NCI-H2107 treated with DMSO at 0.1 percent for 48 hours (cell line): Measurements from ENCODE around the gene SLC9A9.
A peak's percentile ranks its signal among the peaks of the same experiment; 100 is the strongest.

Experiments
- DNase-seq: peaks from one replicate; lab custom pipeline; 2025; ENCODE audit not compliant: unreplicated experiment; lab: John Stamatoyannopoulos, UW

The SLC9A9 gene

DNA sequence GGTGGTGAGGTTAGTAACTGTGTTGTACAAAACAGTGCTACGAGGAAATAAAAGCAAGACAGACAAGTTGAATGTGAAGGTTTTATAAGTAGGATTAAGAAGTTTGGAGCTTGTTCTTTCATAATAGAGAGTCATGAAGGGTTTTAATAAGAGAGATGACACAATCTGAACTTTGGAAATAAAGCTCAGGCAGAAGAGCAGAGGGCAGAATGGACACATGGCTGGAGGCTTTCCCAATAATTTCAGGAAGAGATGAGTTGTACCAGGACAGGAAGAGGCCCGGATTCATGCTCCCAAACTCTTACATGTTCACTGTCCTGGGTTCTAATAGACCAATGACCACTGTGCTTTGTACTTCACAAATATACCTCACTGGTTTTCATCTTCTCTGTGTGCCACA is 194.8 kb downstream of the SLC9A9 start:
- DNase-seq: no peak

DNA sequence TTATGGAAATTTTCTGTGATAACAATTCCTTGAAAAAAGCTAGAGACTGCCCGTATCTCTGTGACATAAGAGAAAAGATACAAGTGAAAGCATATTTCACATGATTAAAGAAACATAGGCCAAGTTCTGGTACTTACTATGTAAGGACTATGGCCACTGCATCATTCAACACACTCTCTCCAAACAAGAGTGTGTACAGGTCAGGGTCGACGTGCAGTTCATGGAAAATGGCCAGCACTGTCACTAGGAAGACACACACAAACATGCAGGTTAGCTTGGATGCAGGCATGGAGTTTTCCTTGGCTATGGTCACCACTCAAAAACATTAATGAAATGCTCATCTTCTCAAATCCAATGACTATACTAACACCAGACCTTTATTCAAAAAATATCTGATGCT is 196.2 kb downstream of the SLC9A9 start:
- no peak for DNase-seq

DNA sequence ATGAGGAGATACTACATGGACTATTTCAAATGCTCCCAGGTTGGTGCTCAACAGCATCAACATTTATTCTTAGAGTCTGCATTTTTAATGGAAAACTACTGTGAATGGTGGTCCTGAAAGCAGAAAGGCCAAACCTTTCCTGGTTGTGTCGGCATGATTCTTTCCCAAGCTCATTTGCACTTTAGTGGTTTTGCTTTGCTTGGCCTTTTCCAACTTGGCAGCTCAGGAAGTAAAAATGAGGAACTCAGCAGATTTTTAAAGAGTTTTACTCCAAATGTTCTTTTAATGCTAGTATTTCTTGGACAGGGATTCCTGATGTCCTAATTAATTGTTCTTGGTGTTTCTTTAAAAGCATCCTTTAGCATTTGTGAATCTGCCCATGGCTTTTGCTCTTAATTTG is 197.4 kb downstream of the SLC9A9 start:
- DNase-seq: no peak

DNA sequence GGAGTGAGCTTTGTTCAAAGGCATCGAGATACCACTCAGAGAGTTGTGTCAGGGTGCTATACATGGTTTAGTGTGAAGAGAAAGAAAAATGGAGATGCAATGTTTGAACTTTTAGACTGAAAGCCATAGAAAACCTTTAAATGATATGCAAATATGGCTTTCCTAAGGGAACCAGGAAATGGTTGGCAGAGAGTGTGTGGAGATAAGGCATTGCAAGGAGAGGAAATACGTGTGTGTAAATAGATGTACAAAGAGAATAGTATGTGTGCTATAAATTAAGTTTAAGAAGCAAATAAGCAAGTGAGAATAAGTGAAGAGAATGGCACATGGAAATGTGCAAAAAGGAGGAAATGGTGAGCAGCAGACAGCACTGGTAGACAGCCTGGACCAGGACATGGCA is 198.1 kb downstream of the SLC9A9 start:
- DNase-seq: no peak

DNA sequence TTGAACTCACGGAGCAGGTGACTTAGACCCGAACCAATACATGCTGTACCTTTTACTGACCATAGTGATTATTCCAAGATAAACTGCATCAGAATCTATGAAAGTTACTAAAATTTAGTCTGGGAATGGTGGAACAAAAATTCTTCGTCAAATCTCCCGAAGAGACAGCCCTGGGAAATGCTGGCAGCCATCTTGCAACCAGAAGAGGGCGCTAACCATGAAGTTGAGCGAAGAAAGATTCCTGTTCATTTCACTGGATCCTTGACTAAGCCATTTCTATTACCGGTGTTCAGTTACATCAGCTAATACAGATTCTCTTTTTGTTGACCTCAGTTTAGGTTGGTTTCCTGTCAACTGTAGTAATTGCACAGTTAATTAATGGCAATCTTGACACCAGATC is 199.6 kb downstream of the SLC9A9 start:
- no peak for DNase-seq

DNA sequence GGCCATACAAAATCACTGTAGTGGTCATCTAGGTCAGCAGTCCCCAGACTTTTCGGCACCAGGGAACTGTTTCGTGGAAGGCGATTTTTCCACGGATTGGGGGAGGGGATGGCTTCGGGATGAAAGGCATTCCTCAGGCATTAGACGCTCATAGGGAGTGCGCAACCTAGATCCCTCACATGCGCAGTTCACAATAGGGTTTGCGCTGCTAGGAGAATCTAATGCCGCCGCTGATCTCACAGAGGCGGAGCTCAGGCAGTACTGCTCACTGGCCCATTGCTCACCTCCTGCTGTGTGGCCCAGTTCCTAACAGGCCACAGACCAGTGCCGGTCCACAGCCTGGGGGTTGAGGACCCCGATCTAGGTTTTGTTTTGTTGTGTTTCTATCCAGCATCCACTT is 200.1 kb downstream of the SLC9A9 start:
- DNase-seq: no peak

DNA sequence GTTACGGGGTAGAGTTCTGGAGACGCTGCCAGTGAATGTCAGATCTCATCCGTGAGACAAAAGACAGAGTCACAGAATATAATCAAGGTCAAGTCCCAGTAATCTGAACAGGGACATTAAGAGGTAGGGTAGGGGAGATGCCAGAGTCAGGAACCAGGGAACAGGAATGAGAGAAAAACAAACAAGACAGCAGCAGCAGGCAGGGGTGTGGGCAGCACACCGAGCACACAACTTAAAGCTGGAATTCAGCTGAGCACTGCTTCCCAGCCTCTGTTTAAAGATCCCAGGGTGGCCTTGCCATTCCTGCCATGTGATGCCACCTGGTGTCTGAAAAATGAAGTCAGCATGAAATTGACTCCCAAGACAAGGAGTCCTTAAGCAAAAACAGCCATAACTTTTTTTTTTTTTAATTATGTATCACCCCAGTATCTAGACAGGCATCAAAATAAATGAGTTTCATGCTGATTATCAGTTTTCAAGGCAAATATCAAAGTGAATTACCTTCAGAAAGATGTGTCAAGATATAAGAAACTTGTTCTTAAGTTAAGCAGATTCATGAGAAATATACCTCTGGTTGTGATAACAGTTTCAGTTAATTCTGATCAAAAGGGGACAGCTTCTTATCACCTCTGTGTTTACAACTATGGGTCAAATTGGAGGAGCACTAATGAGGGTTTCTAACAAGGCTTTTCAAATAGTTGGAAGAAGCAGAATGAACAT is 203.7 kb downstream of the SLC9A9 start:
- peak; percentile 50 for DNase-seq

DNA sequence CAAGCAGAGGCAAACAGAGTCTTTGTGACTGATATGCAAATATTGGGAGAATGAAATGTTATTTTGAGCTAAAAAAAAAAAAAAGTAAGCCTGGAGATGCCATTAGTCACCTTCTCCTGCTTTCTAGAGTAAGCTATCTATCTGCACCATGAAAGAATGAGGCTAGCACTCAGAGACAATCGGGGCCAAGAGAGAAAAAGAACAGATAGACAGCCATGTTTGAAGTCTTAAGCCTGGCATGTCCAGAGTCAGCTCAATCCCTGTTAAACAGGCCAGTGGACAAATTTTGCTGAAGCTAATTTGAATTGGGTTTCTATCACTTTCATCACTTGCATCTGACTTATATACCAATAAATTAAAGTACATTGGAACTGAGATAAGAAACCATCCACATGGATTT is 204.4 kb downstream of the SLC9A9 start:
- no peak for DNase-seq

DNA sequence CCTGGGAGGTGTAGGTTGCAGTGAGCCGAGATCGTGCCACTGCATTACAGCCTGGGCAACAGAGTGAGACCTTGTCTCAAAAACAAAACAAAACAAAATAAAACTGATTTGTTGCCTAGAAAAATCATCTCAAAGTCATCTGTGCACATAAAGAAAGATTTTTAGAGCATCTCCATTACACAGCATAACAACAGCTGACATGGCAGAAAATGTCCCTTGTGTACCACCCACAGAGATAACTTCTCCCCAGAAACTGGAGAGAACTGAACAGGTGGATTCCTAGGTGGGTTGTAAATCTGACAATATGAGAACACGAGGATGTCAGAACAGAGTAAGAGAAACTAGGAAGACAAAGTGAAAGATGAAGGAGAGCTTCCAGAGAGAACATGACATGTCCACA is 207.5 kb downstream of the SLC9A9 start:
- DNase-seq: no peak

DNA sequence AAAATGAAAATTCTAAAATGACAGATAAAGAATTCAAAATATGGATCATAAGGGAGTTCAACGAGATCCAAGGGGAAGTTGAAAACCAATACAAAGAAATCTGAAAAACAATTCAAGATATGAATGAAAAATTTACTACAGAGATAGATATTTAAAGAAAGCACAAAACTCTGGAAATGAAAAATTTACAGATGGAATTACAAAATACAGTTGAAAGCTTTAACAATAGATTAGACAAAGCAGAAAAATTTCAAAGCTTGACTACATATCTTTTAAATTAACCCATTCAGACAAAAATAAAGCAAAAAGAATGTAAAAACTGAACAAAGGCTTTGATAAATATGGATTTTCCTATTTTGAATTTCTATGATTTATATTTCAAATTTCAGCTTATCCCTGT is 211.1 kb downstream of the SLC9A9 start:
- DNase-seq: no peak

DNA sequence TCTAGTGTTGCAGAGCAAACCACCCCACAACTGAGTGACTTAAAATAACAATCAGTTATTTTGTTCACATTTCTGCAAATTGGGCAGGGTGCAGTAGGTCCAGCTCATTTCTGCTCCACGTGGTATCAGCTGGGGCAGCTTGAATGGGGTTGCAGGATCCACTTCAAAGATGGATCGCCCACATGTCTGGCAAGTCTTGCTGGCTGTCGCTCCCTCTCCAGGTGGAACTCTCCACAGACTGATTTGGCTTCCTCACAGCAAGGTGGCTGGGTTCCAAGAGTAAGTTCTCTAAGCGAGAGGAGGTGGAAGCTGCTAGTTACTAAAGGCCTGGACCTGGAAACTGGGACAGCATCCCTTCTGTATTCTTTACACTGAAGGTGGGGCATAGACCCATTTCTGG is 213.3 kb downstream of the SLC9A9 start:
- no peak for DNase-seq

DNA sequence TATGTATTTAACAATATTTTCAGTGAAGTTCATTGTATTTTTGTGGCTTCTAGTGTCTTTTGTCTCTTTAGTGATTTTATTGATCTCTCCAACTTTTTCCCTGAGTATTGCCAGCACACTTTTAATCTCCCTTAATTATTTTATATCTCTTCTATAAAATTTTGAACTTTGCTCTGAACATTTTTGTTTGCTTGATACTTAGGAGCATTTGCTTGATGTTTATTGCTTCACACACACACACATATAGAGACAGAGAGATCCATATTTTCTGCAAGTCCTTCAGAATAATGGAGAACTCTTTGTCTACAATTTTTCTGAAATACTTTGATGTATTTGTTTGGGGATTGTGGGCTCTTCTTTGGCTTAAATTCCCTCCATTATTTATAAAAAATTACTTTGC is 213.8 kb downstream of the SLC9A9 start:
- DNase-seq: no peak

DNA sequence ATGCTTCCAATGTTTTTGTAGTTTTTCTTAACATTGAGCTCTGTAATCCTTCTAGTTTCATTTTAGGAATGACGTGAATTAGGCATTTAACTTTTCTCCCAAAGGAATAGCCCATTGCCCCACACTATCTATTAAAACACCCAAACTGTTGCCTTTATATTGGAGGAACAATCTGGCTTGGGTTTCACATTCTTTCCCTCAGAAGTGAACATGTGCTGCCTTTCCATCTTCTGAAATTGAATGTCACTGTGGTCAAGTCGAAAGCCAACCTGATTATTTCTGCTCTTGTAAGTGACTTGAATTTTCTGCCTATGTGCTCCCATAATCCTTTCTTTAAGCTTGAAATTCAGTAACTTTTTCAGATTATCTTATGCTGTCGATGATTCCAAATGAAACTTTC is 214.5 kb downstream of the SLC9A9 start:
- no peak for DNase-seq

DNA sequence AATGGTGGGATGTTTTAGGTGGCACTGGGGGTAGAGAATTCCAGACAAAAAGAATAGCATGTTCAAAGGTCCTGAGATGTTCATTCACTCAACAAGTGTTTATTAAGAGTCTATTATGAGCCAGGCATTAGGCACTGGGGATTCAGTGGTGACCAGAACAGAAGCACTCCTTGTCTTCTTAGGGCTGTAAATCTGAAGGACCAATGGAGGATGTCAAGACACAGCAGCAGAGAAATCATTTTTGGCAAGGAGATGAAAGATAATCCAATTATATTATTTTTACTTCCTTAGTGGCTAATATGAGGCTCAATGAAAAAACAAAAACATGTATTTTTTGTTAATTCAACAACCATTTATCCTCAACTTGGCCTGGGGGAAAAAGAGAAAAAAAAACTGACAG is 218.5 kb downstream of the SLC9A9 start:
- DNase-seq: no peak

DNA sequence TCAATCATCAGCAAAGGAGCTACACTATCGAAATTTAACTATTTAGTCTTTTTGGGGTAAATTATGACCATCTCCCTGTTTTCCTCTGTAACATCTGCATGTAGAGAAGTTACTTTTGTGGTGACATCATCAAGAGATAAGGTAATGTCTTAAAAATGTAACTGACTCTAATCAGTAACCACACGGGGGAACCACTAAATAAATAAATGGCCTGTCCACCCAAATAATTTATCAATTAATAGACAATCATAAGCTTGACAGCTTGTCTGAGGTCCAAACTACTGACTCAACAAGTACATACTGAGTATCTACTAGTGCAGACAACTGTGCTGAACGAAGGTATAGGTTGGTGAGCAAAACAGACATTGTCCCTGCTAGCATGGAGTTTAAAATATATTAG is 219.3 kb downstream of the SLC9A9 start:
- no peak for DNase-seq

DNA sequence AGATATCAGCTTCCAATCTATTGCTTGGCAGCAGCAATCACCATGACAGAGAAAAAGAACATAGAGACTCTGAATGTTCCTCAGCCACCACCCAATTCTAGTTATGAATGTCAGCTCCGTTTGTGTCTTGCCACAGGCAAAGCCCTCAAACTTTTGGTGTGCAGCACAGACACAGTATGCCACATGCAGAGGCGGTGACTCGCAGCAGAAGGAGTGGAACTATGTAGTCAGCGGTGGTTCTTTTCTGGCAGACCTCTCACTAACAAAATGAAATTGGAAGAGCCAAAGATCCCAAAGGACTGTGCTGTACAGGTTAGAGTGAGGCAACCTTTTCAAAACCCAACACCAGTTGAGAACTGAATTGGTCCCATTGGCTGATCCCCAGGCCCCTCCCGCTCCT is 220.9 kb downstream of the SLC9A9 start:
- no peak for DNase-seq

DNA sequence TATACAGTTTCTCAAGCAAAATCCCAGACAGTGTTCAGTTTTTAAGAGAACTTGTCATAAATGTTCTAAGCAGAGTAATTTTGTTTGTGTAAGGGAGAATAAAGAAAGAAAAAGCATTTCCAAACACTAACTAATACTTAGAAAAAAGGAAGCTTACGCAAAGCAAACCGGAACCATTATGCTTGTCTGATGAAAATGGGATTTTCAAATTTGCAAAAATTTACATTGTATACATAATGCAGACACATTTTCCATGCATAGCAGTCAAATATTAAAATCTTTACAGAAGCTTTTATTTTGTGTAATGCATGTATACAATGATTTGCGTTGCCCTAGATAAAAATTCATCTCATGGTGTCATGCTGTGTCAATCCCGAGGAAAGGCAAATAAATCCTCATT is 229.0 kb downstream of the SLC9A9 start:
- no peak for DNase-seq

DNA sequence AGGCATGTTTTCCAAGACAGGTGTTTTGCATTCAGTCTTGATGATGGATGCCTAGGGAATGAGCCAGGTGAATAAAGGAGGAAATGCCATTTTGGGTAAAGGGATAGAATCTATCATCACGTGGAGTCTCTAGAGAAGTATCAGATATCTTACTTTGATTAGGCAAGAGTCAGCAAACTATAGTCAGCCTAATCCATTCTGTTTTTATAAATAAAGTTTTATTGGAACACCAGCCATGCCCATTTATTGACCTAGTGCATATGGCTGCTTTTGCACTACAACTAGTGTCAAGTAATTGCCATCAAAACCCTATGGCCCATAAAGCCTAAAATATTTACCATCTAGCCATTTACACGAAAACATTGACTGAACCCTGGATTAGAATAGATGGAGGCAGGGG is 231.2 kb downstream of the SLC9A9 start:
- no peak for DNase-seq

DNA sequence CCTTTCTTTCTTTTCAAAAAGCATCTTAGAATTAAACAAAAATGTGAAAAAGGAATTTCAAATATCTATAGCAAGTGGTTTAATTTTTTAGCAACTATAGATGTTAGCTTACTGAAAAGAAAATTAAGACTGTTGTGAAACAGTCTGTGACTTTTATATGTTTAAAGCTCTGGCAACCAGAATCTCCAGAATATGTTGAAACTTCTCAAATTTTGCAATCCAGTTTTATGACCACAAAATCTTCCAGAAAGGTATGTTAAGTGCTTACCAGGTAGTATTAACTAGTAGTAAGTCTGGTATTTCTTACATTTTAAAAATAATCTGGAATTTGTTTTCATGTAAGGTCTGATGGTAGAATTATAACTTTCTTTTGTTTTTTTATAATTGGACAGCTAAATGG is 235.0 kb downstream of the SLC9A9 start:
- no peak for DNase-seq

DNA sequence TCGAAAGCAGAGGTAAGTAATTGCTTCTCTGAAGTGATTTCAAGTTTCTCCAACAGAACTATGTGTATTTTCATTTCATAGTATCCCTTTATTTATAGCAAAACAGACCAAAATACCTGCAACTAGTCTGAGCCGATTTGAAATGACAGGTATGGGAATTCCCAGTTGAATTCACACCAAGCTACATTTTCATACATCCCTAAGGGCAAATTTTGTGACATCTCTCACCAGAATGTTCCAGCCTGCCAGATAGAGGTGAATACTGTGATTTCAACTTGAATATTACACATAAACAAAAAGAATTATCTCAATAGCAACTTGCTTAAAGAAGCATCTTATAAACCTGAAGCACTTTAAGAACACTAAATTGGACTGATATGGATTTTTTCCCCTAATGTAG is 235.7 kb downstream of the SLC9A9 start:
- DNase-seq: no peak

DNA sequence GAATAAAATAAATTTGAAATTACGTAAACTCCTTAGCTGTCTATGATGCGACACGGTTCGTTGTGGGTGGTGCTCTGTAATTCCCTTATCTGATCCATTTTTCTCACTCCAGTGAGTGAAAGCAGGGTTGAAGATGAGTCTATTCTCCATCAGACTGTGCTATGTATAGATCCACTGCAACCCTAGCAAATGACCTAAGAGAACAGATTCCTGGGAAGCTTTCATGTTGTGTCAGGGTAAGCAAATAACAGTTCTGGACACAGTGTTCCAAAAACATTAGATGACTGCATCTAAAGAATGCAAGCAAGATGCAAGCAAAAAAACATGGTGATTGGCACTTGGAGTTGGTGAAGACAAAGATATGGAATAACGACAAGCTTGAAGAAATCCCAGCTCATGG is 239.3 kb downstream of the SLC9A9 start:
- DNase-seq: no peak

DNA sequence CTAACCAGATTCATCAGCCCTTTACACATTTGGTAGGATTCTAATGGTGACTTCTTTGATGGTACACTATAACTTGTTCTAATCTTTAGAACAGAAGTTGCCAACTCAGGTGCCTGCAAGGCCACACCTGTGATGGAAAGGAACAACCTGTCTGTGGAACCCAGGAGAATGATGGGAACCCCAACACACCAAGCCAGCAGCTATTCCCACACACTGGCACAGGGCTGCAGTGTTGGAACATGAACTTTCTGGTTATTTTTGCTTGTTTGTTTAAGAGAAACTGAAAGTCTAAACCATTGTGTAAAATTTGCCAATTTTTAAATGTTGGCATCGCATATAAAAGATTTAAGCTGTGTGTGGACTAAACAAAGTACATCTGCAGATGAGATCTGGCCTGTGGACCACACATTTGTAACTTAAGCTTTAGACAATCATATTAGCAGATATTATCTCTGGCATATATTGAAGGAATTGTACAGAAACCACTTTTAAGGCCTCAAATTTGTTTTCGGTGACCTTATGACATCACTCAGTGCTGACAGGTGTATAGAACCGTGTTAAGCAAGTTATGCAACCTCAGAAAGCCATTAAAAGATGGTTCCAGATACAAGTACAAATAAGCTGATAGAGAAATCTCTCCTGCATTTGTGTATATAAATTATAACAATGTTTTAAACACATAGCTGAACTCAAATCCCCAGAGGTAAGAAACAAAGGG is 242.9 kb downstream of the SLC9A9 start:
- DNase-seq: no peak
